ENCODE data around the gene FTH1.

Gene FTH1

DNA sequence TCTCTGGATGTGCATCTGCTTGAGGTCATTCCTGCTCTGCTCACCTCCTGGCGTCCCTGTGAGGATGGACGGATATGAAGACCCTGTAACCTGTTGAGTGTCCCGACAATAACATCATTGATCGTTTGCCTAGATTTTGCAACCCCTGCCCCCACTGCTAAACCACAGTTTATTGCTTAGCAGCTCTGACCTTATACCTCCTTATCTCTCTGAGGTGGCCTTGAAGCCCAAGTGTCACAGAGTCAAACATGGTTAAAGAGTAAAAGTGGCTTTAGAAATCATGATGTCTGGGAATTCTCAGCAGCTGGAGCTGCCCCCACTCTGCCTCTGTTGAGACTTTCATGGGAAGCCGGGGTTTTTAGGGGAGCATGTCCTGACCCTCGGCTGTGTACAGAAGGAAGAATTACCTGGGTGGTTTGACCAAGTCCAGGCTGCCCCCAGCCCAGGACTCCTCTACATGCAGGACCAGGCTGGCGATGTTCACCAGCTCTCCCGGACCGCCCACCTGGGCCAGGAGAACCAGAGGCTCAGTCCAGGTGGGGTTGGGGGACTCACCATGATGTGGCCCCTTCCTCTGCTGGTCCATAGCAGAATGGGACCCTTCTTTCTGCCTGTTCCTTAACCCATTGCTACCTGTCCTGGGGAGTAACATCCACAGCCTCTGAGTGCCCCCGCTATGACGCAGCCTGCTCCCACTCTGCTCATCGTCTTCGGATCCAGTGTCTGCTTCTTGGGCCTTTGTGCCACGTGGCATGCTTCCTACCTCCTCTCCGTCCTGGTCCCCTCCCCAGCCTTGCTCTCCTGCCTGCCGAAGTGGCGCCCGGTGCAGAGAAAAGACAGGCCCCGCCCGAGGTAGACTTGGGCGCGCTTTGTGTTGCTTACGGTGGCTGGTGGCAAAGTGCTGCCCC lies 33.4 kb upstream of the FTH1 start:
- Histone ChIP-seq H3K9ac (ENCODE audit: low read depth, low read length) (no peak overlapping the region), H3K36me3 (ENCODE audit: control insufficient read depth, insufficient read depth, low read length) (no peaks in the 10 kb centered on the region), H3K4me3 (ENCODE audit: low read depth, low read length) (no peak overlapping the region), H3K27me3 (ENCODE audit: control insufficient read depth, insufficient read depth, low read length) (no peaks in the 10 kb centered on the region), H3K9me3 (ENCODE audit: control insufficient read depth, insufficient read depth, low read length) (peaks cover 5% of the 10 kb centered on the region), H3K4me1 (ENCODE audit: control insufficient read depth, insufficient read depth, low read length) (peaks cover 3% of the 10 kb centered on the region)

DNA sequence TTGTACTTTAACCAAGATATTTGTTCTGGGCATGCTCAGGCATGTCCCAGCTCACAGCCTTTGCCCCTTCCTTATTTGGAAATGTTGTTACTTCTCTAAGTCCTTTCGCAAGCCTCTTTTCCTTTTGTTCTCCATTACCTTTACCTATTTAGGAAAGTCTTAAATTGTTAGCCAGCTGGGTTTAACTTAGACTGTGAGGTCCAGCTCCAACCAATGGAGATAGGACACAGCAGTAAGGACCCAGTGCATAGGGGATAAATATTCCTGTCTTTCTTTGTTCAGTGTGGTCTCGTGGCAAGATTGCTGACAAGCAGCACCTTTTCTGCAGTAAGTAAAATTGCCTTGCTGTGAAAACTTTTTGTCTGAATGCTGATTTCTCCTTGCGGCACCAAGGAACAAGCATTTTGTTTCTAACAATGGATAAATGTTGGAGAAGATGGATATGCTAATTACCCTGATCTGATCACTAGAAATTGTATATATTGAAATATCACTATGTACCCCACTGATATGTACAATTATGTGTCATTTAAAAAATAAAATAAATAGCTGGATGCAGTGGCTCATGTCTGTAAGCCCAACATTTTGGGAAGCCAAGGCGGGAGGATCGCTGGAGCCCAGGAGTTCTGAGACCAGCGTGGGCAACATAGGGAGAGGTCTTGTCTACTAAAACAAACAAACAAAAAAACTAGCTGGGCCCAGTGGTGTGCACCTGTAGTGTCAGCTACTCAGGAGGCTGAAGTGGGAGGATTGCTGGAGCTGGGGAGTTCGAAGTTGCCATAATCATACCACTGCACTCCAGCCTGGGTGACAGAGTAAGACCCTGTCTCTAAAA lies 31.9 kb upstream of the FTH1 start:
- peaks cover 5% of the 10 kb centered on the region for H3K9me3 ChIP-seq (ENCODE audit: control insufficient read depth, insufficient read depth, low read length)
- H3K9ac ChIP-seq (ENCODE audit: low read depth, low read length) = no peak overlapping the region
- no peaks in the 10 kb centered on the region for H3K36me3 ChIP-seq (ENCODE audit: control insufficient read depth, insufficient read depth, low read length)

GRCh38 chr11:61996933-61997332 lies 29.5 kb upstream of the FTH1 start:
- Histone ChIP-seq H3K9ac (ENCODE audit: low read depth, low read length) (no peak overlapping the region), H3K27me3 (ENCODE audit: control insufficient read depth, insufficient read depth, low read length) (no peaks in the 10 kb centered on the region), H3K36me3 (ENCODE audit: control insufficient read depth, insufficient read depth, low read length) (no peaks in the 10 kb centered on the region), H3K9me3 (ENCODE audit: control insufficient read depth, insufficient read depth, low read length) (peaks cover 5% of the 10 kb centered on the region), H3K4me3 (ENCODE audit: low read depth, low read length) (no peak overlapping the region), H3K4me1 (ENCODE audit: control insufficient read depth, insufficient read depth, low read length) (peaks cover 3% of the 10 kb centered on the region)

More for the DNA sequence above, 31.9 kb upstream of the FTH1 start:
- H3K27me3 ChIP-seq (ENCODE audit: control insufficient read depth, insufficient read depth, low read length) = no peaks in the 10 kb centered on the region
- peaks cover 3% of the 10 kb centered on the region for H3K4me1 ChIP-seq (ENCODE audit: control insufficient read depth, insufficient read depth, low read length)
- H3K4me3 ChIP-seq (ENCODE audit: low read depth, low read length) = no peak overlapping the region

DNA sequence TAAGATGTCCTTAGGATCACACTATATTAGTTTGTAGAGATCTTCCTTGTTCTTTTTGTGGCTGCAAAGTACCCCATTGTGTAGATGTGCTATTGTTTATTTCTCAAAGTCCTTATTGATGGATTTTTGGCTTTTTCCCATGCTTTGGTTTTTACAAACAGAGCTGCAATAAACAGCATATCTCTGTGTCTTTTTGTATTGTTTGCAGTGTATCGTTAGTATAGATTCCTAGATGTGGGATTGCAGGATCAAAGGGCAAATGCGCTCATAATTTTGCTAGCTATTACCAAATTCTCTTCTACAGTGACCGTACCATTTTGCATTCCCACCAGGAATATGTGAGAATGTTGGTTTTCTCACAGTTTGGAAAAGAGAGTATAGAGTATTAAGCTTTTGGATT lies 27.5 kb upstream of the FTH1 start:
- no peak overlapping the region for H3K4me3 ChIP-seq (ENCODE audit: low read depth, low read length)
- H3K9me3 ChIP-seq (ENCODE audit: control insufficient read depth, insufficient read depth, low read length) = peaks cover 5% of the 10 kb centered on the region
- no peaks in the 10 kb centered on the region for H3K4me1 ChIP-seq (ENCODE audit: control insufficient read depth, insufficient read depth, low read length)
- H3K9ac ChIP-seq (ENCODE audit: low read depth, low read length) = no peak overlapping the region
- no peaks in the 10 kb centered on the region for H3K36me3 ChIP-seq (ENCODE audit: control insufficient read depth, insufficient read depth, low read length)
- H3K27me3 ChIP-seq (ENCODE audit: control insufficient read depth, insufficient read depth, low read length) = no peaks in the 10 kb centered on the region

- H3K4me1 ChIP-seq (ENCODE audit: control insufficient read depth, insufficient read depth, low read length) = no peaks in the 10 kb centered on the region
- no peaks in the 10 kb centered on the region for H3K36me3 ChIP-seq (ENCODE audit: control insufficient read depth, insufficient read depth, low read length)
- H3K9me3 ChIP-seq (ENCODE audit: control insufficient read depth, insufficient read depth, low read length) = no peaks in the 10 kb centered on the region
- no peak overlapping the region for H3K4me3 ChIP-seq (ENCODE audit: low read depth, low read length)
- H3K9ac ChIP-seq (ENCODE audit: low read depth, low read length) = no peak overlapping the region
- H3K27me3 ChIP-seq (ENCODE audit: control insufficient read depth, insufficient read depth, low read length) = peaks cover 14% of the 10 kb centered on the region
These were observed 18.4 kb upstream of the FTH1 start for GRCh38 chr11:61985869-61986268.

- no peak overlapping the region for H3K9ac ChIP-seq (ENCODE audit: low read depth, low read length)
- peaks cover 18% of the 10 kb centered on the region for H3K27me3 ChIP-seq (ENCODE audit: control insufficient read depth, insufficient read depth, low read length)
- H3K36me3 ChIP-seq (ENCODE audit: control insufficient read depth, insufficient read depth, low read length) = no peaks in the 10 kb centered on the region
- no peak overlapping the region for H3K4me3 ChIP-seq (ENCODE audit: low read depth, low read length)
- H3K9me3 ChIP-seq (ENCODE audit: control insufficient read depth, insufficient read depth, low read length) = no peaks in the 10 kb centered on the region
- no peaks in the 10 kb centered on the region for H3K4me1 ChIP-seq (ENCODE audit: control insufficient read depth, insufficient read depth, low read length)
These were observed 16.0 kb upstream of the FTH1 start for GRCh38 chr11:61983419-61983818.

- Histone ChIP-seq H3K9me3 (ENCODE audit: control insufficient read depth, insufficient read depth, low read length) (no peaks in the 10 kb centered on the region), H3K9ac (ENCODE audit: low read depth, low read length) (no peak overlapping the region), H3K36me3 (ENCODE audit: control insufficient read depth, insufficient read depth, low read length) (no peaks in the 10 kb centered on the region), H3K4me3 (ENCODE audit: low read depth, low read length) (no peak overlapping the region), H3K27me3 (ENCODE audit: control insufficient read depth, insufficient read depth, low read length) (peaks cover 18% of the 10 kb centered on the region), H3K4me1 (ENCODE audit: control insufficient read depth, insufficient read depth, low read length) (no peaks in the 10 kb centered on the region)
These were observed 13.5 kb upstream of the FTH1 start for GRCh38 chr11:61980783-61981541.

- H3K36me3 ChIP-seq (ENCODE audit: control insufficient read depth, insufficient read depth, low read length) = no peaks in the 10 kb centered on the region
- no peak overlapping the region for H3K4me3 ChIP-seq (ENCODE audit: low read depth, low read length)
- no peaks in the 10 kb centered on the region for H3K4me1 ChIP-seq (ENCODE audit: control insufficient read depth, insufficient read depth, low read length)
- H3K9ac ChIP-seq (ENCODE audit: low read depth, low read length) = no peak overlapping the region
- peaks cover 14% of the 10 kb centered on the region for H3K27me3 ChIP-seq (ENCODE audit: control insufficient read depth, insufficient read depth, low read length)
- no peaks in the 10 kb centered on the region for H3K9me3 ChIP-seq (ENCODE audit: control insufficient read depth, insufficient read depth, low read length)
These were observed 11.5 kb upstream of the FTH1 start for GRCh38 chr11:61978703-61979661.

GRCh38 chr11:61976813-61977475 lies 9.5 kb upstream of the FTH1 start:
- Histone ChIP-seq H3K4me1 (ENCODE audit: control insufficient read depth, insufficient read depth, low read length) (peaks cover 10% of the 10 kb centered on the region), H3K36me3 (ENCODE audit: control insufficient read depth, insufficient read depth, low read length) (no peaks in the 10 kb centered on the region), H3K27me3 (ENCODE audit: control insufficient read depth, insufficient read depth, low read length) (peaks cover 8% of the 10 kb centered on the region), H3K9ac (ENCODE audit: low read depth, low read length) (no peak overlapping the region), H3K9me3 (ENCODE audit: control insufficient read depth, insufficient read depth, low read length) (no peaks in the 10 kb centered on the region), H3K4me3 (ENCODE audit: low read depth, low read length) (no peak overlapping the region)

DNA sequence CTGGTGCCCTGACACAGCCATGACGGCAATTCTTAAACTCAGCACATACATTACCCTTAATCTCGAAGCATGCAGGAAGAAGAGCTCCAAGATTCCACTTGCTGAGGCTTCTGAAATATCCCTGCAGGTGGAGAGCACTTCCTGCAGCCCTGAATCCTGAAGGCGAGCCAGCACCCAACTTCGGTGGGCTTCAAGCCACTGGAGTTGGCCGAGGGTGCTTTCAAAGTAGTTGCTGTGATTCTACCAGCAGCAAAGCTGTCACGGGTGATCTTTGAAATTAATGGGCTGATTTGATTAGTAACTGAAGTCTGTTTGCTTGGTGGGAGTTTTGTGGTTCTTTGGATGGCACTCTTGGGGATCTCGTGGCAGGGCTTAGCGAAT lies 9.0 kb upstream of the FTH1 start:
- no peaks in the 10 kb centered on the region for H3K9me3 ChIP-seq (ENCODE audit: control insufficient read depth, insufficient read depth, low read length)
- no peak overlapping the region for H3K4me3 ChIP-seq (ENCODE audit: low read depth, low read length)
- peaks cover 8% of the 10 kb centered on the region for H3K27me3 ChIP-seq (ENCODE audit: control insufficient read depth, insufficient read depth, low read length)
- H3K36me3 ChIP-seq (ENCODE audit: control insufficient read depth, insufficient read depth, low read length) = no peaks in the 10 kb centered on the region
- no peak overlapping the region for H3K9ac ChIP-seq (ENCODE audit: low read depth, low read length)
- H3K4me1 ChIP-seq (ENCODE audit: control insufficient read depth, insufficient read depth, low read length) = peaks cover 13% of the 10 kb centered on the region
